WTC11 (cell line): ENCODE data around the gene C10orf90. TPM values are rescaled to one million over a fixed set of nuclear protein-coding genes. Genes with fewer than 3 reads are reported as not detected.

Experiments used
- ATAC-seq: fragments of 200-7000 bp; cut with Tn5 transposase; 2 replicates; pipeline ENCODE4 v1.10.0; 2021; ENCODE audit warnings: mild to moderate bottlenecking, moderate library complexity
- CTCF ChIA-PET: fragments of 300-600 bp; sonication (Branson Sonifier 250); formaldehyde crosslinking; loops from one replicate; lab custom pipeline; 2021; ENCODE audit warnings: antibody characterized with exemption; lab: Charles Lee
- POLR2A ChIA-PET: fragments of 350-600 bp; sonication (Branson Sonifier 250); formaldehyde crosslinking; loops from one replicate; lab custom pipeline; 2021; ENCODE audit warnings: antibody characterized with exemption; lab: Charles Lee
- DNase-seq: peaks from one replicate; pipeline ENCODE4 v3.0.0; 2021; ENCODE audit warnings: low spot score
- H3K27ac Mint-ChIP-seq: 2 replicates; pipeline ENCODE4 v1.8.0; 2021; ENCODE audit warnings: mixed read lengths
- H3K27me3 Mint-ChIP-seq: 2 replicates; pipeline ENCODE4 v1.8.0; 2021; ENCODE audit warnings: low read depth, mild to moderate bottlenecking, moderate library complexity, mixed read lengths
- H3K36me3 Mint-ChIP-seq: 2 replicates; pipeline ENCODE4 v1.8.0; 2021; ENCODE audit warnings: mixed read lengths
- H3K4me1 Mint-ChIP-seq: 2 replicates; pipeline ENCODE4 v1.8.0; 2022; ENCODE audit warnings: mixed read lengths
- H3K4me3 Mint-ChIP-seq: 2 replicates; pipeline ENCODE4 v1.8.0; 2021; ENCODE audit warnings: mild to moderate bottlenecking, moderate library complexity, mixed read lengths
- H3K9me3 Mint-ChIP-seq: 2 replicates; pipeline ENCODE4 v1.8.0; 2021; ENCODE audit warnings: mixed read lengths
- CBFB ChIP-seq: sonication (generic); formaldehyde crosslinking; IDR thresholded peaks from 2 replicates; pipeline ENCODE4 v1.8.1; 2022; ENCODE audit warnings: mild to moderate bottlenecking, low read depth, missing genetic modification reagents
- CREB1 ChIP-seq: sonication (generic); formaldehyde crosslinking; IDR thresholded peaks from 2 replicates; pipeline ENCODE4 v1.8.0; 2023; ENCODE audit warnings: mild to moderate bottlenecking, missing genetic modification reagents
- EMX1 ChIP-seq: fragments of 250-450 bp; sonication (Bioruptor Pico); IDR thresholded peaks from 2 replicates; pipeline ENCODE4 v1.8.0; 2021; ENCODE audit warnings: mild to moderate bottlenecking
- ESRRA ChIP-seq: sonication (generic); formaldehyde crosslinking; IDR thresholded peaks from 2 replicates; pipeline ENCODE4 v1.8.1; 2022; ENCODE audit warnings: mild to moderate bottlenecking, missing genetic modification reagents, borderline replicate concordance
- FOXJ3 ChIP-seq: sonication (generic); formaldehyde crosslinking; IDR thresholded peaks from 2 replicates; pipeline ENCODE4 v1.9.0; 2021; ENCODE audit warnings: missing genetic modification reagents, mild to moderate bottlenecking, borderline replicate concordance
- MYBL2 ChIP-seq: sonication (generic); formaldehyde crosslinking; IDR thresholded peaks from 2 replicates; pipeline ENCODE4 v1.8.1; 2023; ENCODE audit warnings: mild to moderate bottlenecking, moderate library complexity, missing genetic modification reagents
- NFE2L1 ChIP-seq: sonication (generic); formaldehyde crosslinking; IDR thresholded peaks from 2 replicates; pipeline ENCODE4 v1.8.1; 2023; ENCODE audit warnings: missing genetic modification reagents
- NR3C1 ChIP-seq: sonication (generic); formaldehyde crosslinking; conservative IDR thresholded peaks from 2 replicates; pipeline ENCODE4 v1.8.1; 2023; ENCODE audit warnings: low read depth, mild to moderate bottlenecking, missing genetic modification reagents
- RORB ChIP-seq: fragments of 250-450 bp; sonication (Bioruptor Pico); IDR thresholded peaks from 2 replicates; pipeline ENCODE4 v1.9.0; 2021; ENCODE audit warnings: mild to moderate bottlenecking
- ZNF138 ChIP-seq: sonication (generic); formaldehyde crosslinking; conservative IDR thresholded peaks from 2 replicates; pipeline ENCODE4 v1.8.1; 2022; ENCODE audit warnings: mild to moderate bottlenecking, moderate library complexity, missing genetic modification reagents
- ZNF423 ChIP-seq: fragments of 250-450 bp; sonication (Bioruptor Pico); IDR thresholded peaks from 2 replicates; pipeline ENCODE4 v2.1.2; 2022; ENCODE audit warnings: mild to moderate bottlenecking, moderate library complexity
- total RNA-seq: library from RNA; stranded (reverse); gene quantifications from 3 replicates; pipeline ENCODE4 v1.2.3, GENCODE V29; 2021
- TF ChIP-seq, protein P1 (sequence below): sonication (generic); formaldehyde crosslinking; IDR thresholded peaks from 2 replicates; pipeline ENCODE4 v1.8.1; 2022; ENCODE audit warnings: mild to moderate bottlenecking, moderate library complexity, missing genetic modification reagents
- TF ChIP-seq, protein P2 (sequence below): sonication (generic); formaldehyde crosslinking; IDR thresholded peaks from 2 replicates; pipeline ENCODE4 v1.8.1; 2023; ENCODE audit warnings: mild to moderate bottlenecking, moderate library complexity, missing genetic modification reagents
- TF ChIP-seq, protein P3 (sequence below): sonication (generic); formaldehyde crosslinking; IDR thresholded peaks from 2 replicates; pipeline ENCODE4 v1.8.0; 2022; ENCODE audit warnings: mild to moderate bottlenecking, missing genetic modification reagents
- TF ChIP-seq, protein P4 (sequence below): fragments of 250-450 bp; sonication (Bioruptor Pico); IDR thresholded peaks from 2 replicates; pipeline ENCODE4 v1.9.0; 2021; ENCODE audit warnings: moderate library complexity, mild to moderate bottlenecking, inconsistent platforms, borderline replicate concordance
- TF ChIP-seq, protein P5 (sequence below): sonication (generic); formaldehyde crosslinking; IDR thresholded peaks from 2 replicates; pipeline ENCODE4 v1.8.1; 2023; ENCODE audit warnings: mild to moderate bottlenecking, missing genetic modification reagents
- TF ChIP-seq, protein P6 (sequence below): sonication (generic); formaldehyde crosslinking; IDR thresholded peaks from 2 replicates; pipeline ENCODE4 v1.8.1; 2022; ENCODE audit warnings: low read depth, mild to moderate bottlenecking, moderate library complexity, missing genetic modification reagents, borderline replicate concordance
- TF ChIP-seq, protein P7 (sequence below): sonication (generic); formaldehyde crosslinking; IDR thresholded peaks from 2 replicates; pipeline ENCODE4 v1.8.1; 2022; ENCODE audit warnings: missing genetic modification reagents, borderline replicate concordance
- TF ChIP-seq, protein P8 (sequence below): sonication (generic); formaldehyde crosslinking; IDR thresholded peaks from 2 replicates; pipeline ENCODE4 v1.8.1; 2023; ENCODE audit warnings: mild to moderate bottlenecking, missing genetic modification reagents

C10orf90 gene
- total RNA-seq, 1 experiment from 2014 or later, result 0.85 TPM

DNA sequence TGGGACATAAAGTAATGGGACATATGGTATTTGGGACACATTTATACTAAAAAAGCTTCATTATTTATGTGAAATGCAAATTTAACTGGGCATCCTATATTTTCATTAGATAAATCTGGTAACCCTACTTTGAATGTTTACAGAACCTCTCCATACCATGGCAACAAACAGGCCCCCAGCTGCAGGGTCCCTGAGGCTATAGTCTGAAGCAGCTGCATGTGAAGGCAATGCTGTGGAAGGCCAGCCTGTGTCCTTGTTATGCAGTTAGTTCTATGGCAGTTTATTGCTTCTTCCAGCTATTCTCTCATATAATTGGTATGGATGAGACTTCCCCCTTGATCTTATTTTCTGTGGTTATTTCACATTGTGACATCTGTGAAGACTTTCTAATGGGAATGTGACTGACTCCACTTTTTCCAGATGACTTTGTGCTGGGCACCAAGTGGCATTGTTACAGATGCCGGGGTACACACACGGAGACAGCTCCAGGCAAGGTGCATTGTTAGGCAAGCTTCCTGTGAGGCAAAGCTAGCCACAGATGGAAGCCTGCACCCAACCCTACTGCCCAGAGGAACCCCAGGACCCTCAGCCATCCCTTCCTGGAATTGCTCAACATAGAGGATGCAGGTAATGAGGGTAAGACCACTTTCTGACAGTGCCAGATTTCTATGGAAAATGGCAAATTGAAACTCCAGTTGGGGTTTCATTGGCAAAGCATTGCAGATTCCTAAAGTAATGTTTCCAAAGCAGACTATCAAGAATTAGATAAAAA, 232.7 kb downstream of the C10orf90 start (continued):
- no peak for TF ChIP-seq MYBL2
- TF ChIP-seq CREB1 (CRISPR knock-in tag), result no peak
- TF ChIP-seq, protein P1, sequence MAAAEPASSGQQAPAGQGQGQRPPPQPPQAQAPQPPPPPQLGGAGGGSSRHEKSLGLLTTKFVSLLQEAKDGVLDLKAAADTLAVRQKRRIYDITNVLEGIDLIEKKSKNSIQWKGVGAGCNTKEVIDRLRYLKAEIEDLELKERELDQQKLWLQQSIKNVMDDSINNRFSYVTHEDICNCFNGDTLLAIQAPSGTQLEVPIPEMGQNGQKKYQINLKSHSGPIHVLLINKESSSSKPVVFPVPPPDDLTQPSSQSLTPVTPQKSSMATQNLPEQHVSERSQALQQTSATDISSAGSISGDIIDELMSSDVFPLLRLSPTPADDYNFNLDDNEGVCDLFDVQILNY (CRISPR knock-in tag), result no peak
- no peak for TF ChIP-seq EMX1 (CRISPR knock-in tag)
- TF ChIP-seq, protein P2, sequence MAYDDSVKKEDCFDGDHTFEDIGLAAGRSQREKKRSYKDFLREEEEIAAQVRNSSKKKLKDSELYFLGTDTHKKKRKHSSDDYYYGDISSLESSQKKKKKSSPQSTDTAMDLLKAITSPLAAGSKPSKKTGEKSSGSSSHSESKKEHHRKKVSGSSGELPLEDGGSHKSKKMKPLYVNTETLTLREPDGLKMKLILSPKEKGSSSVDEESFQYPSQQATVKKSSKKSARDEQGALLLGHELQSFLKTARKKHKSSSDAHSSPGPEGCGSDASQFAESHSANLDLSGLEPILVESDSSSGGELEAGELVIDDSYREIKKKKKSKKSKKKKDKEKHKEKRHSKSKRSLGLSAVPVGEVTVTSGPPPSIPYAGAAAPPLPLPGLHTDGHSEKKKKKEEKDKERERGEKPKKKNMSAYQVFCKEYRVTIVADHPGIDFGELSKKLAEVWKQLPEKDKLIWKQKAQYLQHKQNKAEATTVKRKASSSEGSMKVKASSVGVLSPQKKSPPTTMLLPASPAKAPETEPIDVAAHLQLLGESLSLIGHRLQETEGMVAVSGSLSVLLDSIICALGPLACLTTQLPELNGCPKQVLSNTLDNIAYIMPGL (CRISPR knock-in tag), result no peak
- TF ChIP-seq CBFB (CRISPR knock-in tag), result no peak
- TF ChIP-seq NFE2L1 (CRISPR knock-in tag), result no peak
- TF ChIP-seq, protein P3, sequence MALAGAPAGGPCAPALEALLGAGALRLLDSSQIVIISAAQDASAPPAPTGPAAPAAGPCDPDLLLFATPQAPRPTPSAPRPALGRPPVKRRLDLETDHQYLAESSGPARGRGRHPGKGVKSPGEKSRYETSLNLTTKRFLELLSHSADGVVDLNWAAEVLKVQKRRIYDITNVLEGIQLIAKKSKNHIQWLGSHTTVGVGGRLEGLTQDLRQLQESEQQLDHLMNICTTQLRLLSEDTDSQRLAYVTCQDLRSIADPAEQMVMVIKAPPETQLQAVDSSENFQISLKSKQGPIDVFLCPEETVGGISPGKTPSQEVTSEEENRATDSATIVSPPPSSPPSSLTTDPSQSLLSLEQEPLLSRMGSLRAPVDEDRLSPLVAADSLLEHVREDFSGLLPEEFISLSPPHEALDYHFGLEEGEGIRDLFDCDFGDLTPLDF (CRISPR knock-in tag), result no peak
- TF ChIP-seq ESRRA (CRISPR knock-in tag), result no peak
- TF ChIP-seq ZNF423 (CRISPR knock-in tag), result no peak
- TF ChIP-seq RORB (CRISPR knock-in tag), result no peak
- TF ChIP-seq, protein P4, sequence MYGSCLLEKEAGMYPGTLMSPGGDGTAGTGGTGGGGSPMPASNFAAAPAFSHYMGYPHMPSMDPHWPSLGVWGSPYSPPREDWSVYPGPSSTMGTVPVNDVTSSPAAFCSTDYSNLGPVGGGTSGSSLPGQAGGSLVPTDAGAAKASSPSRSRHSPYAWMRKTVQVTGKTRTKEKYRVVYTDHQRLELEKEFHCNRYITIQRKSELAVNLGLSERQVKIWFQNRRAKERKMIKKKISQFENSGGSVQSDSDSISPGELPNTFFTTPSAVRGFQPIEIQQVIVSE (CRISPR knock-in tag), result no peak
- no peak for TF ChIP-seq ZNF138 (CRISPR knock-in tag)
- TF ChIP-seq NR3C1, result no peak

DNA sequence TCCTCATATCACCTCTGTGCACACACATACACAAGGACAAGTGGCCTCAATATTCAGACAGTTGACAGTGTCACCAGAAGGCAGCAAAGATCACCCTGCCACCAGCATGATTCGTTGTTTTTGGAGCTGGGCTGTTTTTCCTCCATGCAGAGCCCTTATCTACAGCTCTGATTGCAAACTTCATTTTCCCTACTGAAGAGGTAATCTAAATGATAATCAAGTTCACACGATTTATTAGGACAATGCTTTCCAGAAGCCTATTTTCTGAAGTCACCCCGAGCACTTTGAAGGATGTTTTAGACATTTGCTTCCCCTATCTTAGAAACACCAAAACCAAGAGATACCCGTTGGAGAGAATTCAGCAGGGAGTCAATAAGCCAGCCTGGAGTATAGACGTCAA, 236.3 kb downstream of the C10orf90 start:
- no peak for DNase-seq
- ChIA-PET POLR2A (no interaction called here), CTCF (no interaction called here)
- Mint-ChIP-seq H3K27ac (no peak overlapping the region), H3K4me1 (no peaks in the 10 kb centered on the region), H3K27me3 (no peaks in the 10 kb centered on the region), H3K4me3 (no peak overlapping the region), H3K36me3 (no peaks in the 10 kb centered on the region), H3K9me3 (peaks cover 7% of the 10 kb centered on the region; the same call in 1 of the 2 replicates)
- no peak for ATAC-seq
- TF ChIP-seq ZNF423 (CRISPR knock-in tag), result no peak

DNA sequence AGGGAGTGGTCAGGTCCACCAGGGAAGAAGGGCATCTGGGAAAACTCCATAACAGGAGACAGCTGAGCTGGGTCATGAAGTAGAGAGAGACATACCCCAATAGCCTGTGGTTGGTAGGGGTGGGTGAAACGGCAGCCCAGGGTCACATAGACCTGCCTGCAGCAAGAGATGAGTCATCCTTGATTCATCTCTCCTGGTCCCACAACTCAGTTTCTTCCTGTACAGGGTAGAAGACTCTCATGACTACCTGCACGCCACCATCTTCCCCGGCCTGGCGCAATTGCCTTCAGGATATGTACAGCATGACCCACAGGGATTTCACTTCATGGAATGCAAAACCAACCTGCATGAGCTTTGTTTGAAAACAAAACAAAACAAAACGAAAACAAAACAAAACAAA, 237.1 kb downstream of the C10orf90 start:
- DNase-seq (no peak), ATAC-seq (no peak)
- Mint-ChIP-seq H3K27ac (no peak overlapping the region), H3K9me3 (peaks cover 4% of the 10 kb centered on the region; the same call in 1 of the 2 replicates), H3K4me3 (no peak overlapping the region), H3K4me1 (no peaks in the 10 kb centered on the region), H3K27me3 (no peaks in the 10 kb centered on the region), H3K36me3 (no peaks in the 10 kb centered on the region)
- ChIA-PET CTCF (interaction anchor here (0.6 kb wide), 1 partner anchor 44 kb away, joined by 3 read pairs; no protein-coding TSS in a partner anchor), POLR2A (no interaction called here)
- no peak for TF ChIP-seq FOXJ3 (CRISPR knock-in tag)
- TF ChIP-seq, protein P5, sequence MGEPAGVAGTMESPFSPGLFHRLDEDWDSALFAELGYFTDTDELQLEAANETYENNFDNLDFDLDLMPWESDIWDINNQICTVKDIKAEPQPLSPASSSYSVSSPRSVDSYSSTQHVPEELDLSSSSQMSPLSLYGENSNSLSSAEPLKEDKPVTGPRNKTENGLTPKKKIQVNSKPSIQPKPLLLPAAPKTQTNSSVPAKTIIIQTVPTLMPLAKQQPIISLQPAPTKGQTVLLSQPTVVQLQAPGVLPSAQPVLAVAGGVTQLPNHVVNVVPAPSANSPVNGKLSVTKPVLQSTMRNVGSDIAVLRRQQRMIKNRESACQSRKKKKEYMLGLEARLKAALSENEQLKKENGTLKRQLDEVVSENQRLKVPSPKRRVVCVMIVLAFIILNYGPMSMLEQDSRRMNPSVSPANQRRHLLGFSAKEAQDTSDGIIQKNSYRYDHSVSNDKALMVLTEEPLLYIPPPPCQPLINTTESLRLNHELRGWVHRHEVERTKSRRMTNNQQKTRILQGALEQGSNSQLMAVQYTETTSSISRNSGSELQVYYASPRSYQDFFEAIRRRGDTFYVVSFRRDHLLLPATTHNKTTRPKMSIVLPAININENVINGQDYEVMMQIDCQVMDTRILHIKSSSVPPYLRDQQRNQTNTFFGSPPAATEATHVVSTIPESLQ (CRISPR knock-in tag), result no peak
- TF ChIP-seq, protein P6, sequence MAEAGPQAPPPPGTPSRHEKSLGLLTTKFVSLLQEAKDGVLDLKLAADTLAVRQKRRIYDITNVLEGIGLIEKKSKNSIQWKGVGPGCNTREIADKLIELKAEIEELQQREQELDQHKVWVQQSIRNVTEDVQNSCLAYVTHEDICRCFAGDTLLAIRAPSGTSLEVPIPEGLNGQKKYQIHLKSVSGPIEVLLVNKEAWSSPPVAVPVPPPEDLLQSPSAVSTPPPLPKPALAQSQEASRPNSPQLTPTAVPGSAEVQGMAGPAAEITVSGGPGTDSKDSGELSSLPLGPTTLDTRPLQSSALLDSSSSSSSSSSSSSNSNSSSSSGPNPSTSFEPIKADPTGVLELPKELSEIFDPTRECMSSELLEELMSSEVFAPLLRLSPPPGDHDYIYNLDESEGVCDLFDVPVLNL (CRISPR knock-in tag), result no peak
- TF ChIP-seq, protein P7, sequence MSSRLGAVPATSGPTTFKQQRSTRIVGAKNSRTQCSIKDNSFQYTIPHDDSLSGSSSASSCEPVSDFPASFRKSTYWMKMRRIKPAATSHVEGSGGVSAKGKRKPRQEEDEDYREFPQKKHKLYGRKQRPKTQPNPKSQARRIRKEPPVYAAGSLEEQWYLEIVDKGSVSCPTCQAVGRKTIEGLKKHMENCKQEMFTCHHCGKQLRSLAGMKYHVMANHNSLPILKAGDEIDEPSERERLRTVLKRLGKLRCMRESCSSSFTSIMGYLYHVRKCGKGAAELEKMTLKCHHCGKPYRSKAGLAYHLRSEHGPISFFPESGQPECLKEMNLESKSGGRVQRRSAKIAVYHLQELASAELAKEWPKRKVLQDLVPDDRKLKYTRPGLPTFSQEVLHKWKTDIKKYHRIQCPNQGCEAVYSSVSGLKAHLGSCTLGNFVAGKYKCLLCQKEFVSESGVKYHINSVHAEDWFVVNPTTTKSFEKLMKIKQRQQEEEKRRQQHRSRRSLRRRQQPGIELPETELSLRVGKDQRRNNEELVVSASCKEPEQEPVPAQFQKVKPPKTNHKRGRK, result no peak
- TF ChIP-seq, protein P8, sequence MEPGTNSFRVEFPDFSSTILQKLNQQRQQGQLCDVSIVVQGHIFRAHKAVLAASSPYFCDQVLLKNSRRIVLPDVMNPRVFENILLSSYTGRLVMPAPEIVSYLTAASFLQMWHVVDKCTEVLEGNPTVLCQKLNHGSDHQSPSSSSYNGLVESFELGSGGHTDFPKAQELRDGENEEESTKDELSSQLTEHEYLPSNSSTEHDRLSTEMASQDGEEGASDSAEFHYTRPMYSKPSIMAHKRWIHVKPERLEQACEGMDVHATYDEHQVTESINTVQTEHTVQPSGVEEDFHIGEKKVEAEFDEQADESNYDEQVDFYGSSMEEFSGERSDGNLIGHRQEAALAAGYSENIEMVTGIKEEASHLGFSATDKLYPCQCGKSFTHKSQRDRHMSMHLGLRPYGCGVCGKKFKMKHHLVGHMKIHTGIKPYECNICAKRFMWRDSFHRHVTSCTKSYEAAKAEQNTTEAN (CRISPR knock-in tag), result no peak
